Tibial artery (tissue), 4 donors: Measurements from ENCODE around the gene BLM.

ENCODE experiments used
- DNase-seq, 2 donors: peaks; one replicate each; pipeline ENCODE4 v3.0.0-alpha.2; 2019
- H3K27ac ChIP-seq, 2 donors: fragments of 200-600 bp; sonication (generic) in 1 of 2; 1 replicate in 1 of 2; 2 replicates in 1 of 2; pipeline ENCODE4 v1.5.1; 2018 to 2019; ENCODE audit warnings: mild to moderate bottlenecking in 1 of 2
- H3K27me3 ChIP-seq, 2 donors: fragments of 200-600 bp; sonication (generic) in 1 of 2; one replicate each; pipeline versions ENCODE4 v1.5.1 to v1.6.0; 2016 to 2019
- H3K36me3 ChIP-seq, 3 donors: fragments of 200-600 bp; sonication (generic) in 2 of 3; one replicate each; pipeline ENCODE4 v1.5.1; 2016 to 2019; ENCODE audit warnings: mild to moderate bottlenecking in 2 of 3
- H3K4me1 ChIP-seq, 4 donors: fragments of 200-600 bp; sonication (generic) in 2 of 4; 1 replicate in 3 of 4; 2 replicates in 1 of 4; pipeline ENCODE4 v1.5.1; 2016 to 2019
- H3K4me3 ChIP-seq, 2 donors: fragments of 200-600 bp; sonication (generic) in 1 of 2; 1 replicate in 1 of 2; 2 replicates in 1 of 2; pipeline ENCODE4 v1.5.1; 2018 to 2019; ENCODE audit warnings: mild to moderate bottlenecking in 2 of 2
- H3K9me3 ChIP-seq, 3 donors: fragments of 200-600 bp; sonication (generic) in 1 of 3; one replicate each; pipeline ENCODE4 v1.5.1; 2016 to 2019
- CTCF ChIP-seq, 2 experiments: fragments of 200-600 bp in 1 of 2; fragments of 450-650 bp in 1 of 2; IDR thresholded peaks; one replicate each; pipeline ENCODE4 v1.5.1; 2017 to 2019; ENCODE audit warnings: antibody characterized with exemption in 2 of 2, mild to moderate bottlenecking in 1 of 2, moderate library complexity in 1 of 2
- intact Hi-C: fragments of 100-400 bp; cut with DNase I; formaldehyde crosslinking; loops from one replicate; pipeline ENCODE4 v1.15.0; 2023; ENCODE audit warnings: low total_unique reads

Gene BLM

GRCh38 chr15:90706394-90707327 lies 10.5 kb upstream of the BLM start:
- Histone ChIP-seq H3K4me3 (no peak overlapping the region), H3K36me3 (no peaks in the 10 kb centered on the region), H3K27me3 (no peaks in the 10 kb centered on the region), H3K27ac (no peak overlapping the region), H3K4me1 (no peaks in the 10 kb centered on the region), H3K9me3 (peaks cover 0 to 6% (median 0%) of the 10 kb centered on the region in 3 donors)
- no peak for DNase-seq
- intact Hi-C loops, result no loop called here
- no peak for TF ChIP-seq CTCF (IDR thresholded peaks at IDR 0.05)

DNA sequence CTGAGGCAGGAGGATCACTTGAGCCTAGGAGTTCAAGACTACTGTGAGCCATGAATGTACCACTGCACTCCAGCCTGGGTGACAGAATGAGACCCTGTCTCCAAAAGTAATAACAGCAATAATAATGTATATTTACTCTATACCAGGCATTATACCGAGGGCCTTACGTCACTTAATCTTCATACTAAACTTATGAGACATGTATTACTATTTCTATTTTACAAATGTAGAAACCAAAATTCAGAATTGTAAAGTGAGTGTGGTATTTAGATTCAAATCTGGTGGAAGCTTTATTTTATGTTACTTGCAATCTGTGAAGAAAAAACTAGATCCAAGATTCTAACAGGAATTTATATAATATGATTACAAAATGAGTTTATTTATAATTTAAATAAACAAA lies 9.7 kb upstream of the BLM start:
- DNase-seq, result no peak
- Histone ChIP-seq H3K27me3 (no peaks in the 10 kb centered on the region), H3K9me3 (peaks cover 0 to 6% (median 0%) of the 10 kb centered on the region in 3 donors), H3K36me3 (no peaks in the 10 kb centered on the region), H3K4me1 (no peaks in the 10 kb centered on the region), H3K27ac (no peak overlapping the region), H3K4me3 (no peak overlapping the region)
- TF ChIP-seq CTCF (IDR thresholded peaks at IDR 0.05), result no peak
- intact Hi-C loops, result no loop called here

- H3K4me1 ChIP-seq, result no peaks in the 10 kb centered on the region
- DNase-seq, result no peak
- no peak overlapping the region for H3K4me3 ChIP-seq
- H3K9me3 ChIP-seq, result no peaks in the 10 kb centered on the region
- no peaks in the 10 kb centered on the region for H3K36me3 ChIP-seq
- H3K27me3 ChIP-seq, result no peaks in the 10 kb centered on the region
- no peak for TF ChIP-seq CTCF (IDR thresholded peaks at IDR 0.05)
- no peak overlapping the region for H3K27ac ChIP-seq
- intact Hi-C loops, result no loop called here
Measured at GRCh38 chr15:90708516-90708915, 8.6 kb upstream of the BLM start.

DNA sequence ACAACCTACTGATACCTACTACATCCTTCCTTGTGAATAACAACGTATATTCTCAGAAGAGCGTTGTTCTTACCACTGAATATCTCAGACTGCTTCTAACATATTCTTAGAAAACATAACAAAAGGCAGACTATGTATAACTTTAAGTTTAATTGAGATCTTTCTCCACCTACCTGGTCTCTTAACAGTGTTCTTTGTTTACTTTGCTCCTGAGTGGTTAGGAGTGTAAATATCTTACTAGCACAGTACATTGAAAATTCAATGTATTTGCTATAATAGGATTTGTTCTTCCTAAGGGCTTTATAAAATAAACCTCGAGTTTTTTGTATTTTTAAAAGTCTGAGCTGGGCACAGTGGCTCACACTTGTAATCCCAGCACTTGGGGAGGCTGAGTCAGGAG lies 7.9 kb upstream of the BLM start:
- DNase-seq, result no peak
- Histone ChIP-seq H3K27ac (no peak overlapping the region), H3K9me3 (no peaks in the 10 kb centered on the region), H3K4me1 (no peaks in the 10 kb centered on the region), H3K4me3 (no peak overlapping the region), H3K36me3 (no peaks in the 10 kb centered on the region), H3K27me3 (no peaks in the 10 kb centered on the region)
- no peak for TF ChIP-seq CTCF (IDR thresholded peaks at IDR 0.05)
- intact Hi-C loops, result no loop called here

- no peak overlapping the region for H3K27ac ChIP-seq
- H3K4me3 ChIP-seq, result no peak overlapping the region
- no peak for TF ChIP-seq CTCF (IDR thresholded peaks at IDR 0.05)
- no peaks in the 10 kb centered on the region for H3K27me3 ChIP-seq
- H3K4me1 ChIP-seq, result no peaks in the 10 kb centered on the region
- intact Hi-C loops, result no loop called here
- no peak for DNase-seq
- H3K36me3 ChIP-seq, result no peaks in the 10 kb centered on the region
- no peaks in the 10 kb centered on the region for H3K9me3 ChIP-seq
Measured at GRCh38 chr15:90710436-90711027, 6.6 kb upstream of the BLM start.
